Esophagus squamous epithelium (tissue), 5 donors: ENCODE measurements around the gene ZNF184. TPM values are rescaled to one million over a fixed set of nuclear protein-coding genes. Genes with fewer than 3 reads are reported as not detected.

Experiments used
- DNase-seq: peaks from one replicate; lab custom pipeline; 2025; lab: John Stamatoyannopoulos, UW
- H3K27ac ChIP-seq, 4 donors: fragments of 200-600 bp; sonication (generic); one replicate each; pipeline ENCODE4 v1.5.1; 2016 to 2019; ENCODE audit warnings: mild to moderate bottlenecking in 1 of 4
- H3K27me3 ChIP-seq, 4 donors: fragments of 200-600 bp; sonication (generic); 1 replicate in 3 of 4; 2 replicates in 1 of 4; pipeline versions ENCODE4 v1.5.1 to v1.6.0; 2017 to 2021; ENCODE audit warnings: antibody characterized with exemption in 1 of 4
- H3K36me3 ChIP-seq, 3 donors: fragments of 200-600 bp; sonication (generic); one replicate each; pipeline ENCODE4 v1.5.1; 2016 to 2019
- H3K4me1 ChIP-seq, 3 donors: fragments of 200-600 bp; sonication (generic); one replicate each; pipeline ENCODE4 v1.5.1; 2017 to 2019
- H3K4me3 ChIP-seq, 4 donors: fragments of 200-600 bp; sonication (generic); 1 replicate in 3 of 4; 2 replicates in 1 of 4; pipeline ENCODE4 v1.5.1; 2016 to 2019; ENCODE audit warnings: mild to moderate bottlenecking in 2 of 4, moderate library complexity in 1 of 4
- H3K9me3 ChIP-seq, 3 donors: fragments of 200-600 bp; sonication (generic); one replicate each; pipeline ENCODE4 v1.5.1; 2016 to 2019
- CTCF ChIP-seq, 6 experiments: fragments of 450-650 bp in 4 of 6; fragments of 200-600 bp in 2 of 6; sonication (generic) in 2 of 6; IDR thresholded peaks; one replicate each; pipeline ENCODE4 v1.5.1; 2016 to 2019; ENCODE audit warnings: antibody characterized with exemption in 6 of 6, mild to moderate bottlenecking in 4 of 6, moderate library complexity in 4 of 6
- POLR2A ChIP-seq, 4 donors: fragments of 450-650 bp; IDR thresholded peaks; one replicate each; pipeline ENCODE4 v1.6.1; 2017; ENCODE audit warnings: antibody characterized with exemption in 4 of 4, mild to moderate bottlenecking in 4 of 4, moderate library complexity in 3 of 4
- WGBS, 2 donors: methylation state at CpG; one replicate each; pipeline ENCODE4 v1.1.5; 2018; 5-methylcytosine and 5-hydroxymethylcytosine counted together
- intact Hi-C: fragments of 100-400 bp; cut with DNase I; formaldehyde crosslinking; loops from one replicate; pipeline ENCODE4 v1.15.0; 2022
- total RNA-seq, 4 donors: library from RNA; depleted of rRNA; stranded (reverse); fragments of >200 nt; gene quantifications; one replicate each; pipeline ENCODE4 v1.1.0, GENCODE V29; 2016
- donor health status: DM: yes; HTN: yes; CAD: no.

The ZNF184 gene
- total RNA-seq, 4 donors from 2014 or later: 3.9 to 4.9 (median 4.3) TPM

GRCh38 chr6:27514906-27515495 lies 42.1 kb upstream of the ZNF184 start:
- Histone ChIP-seq H3K4me1 (peaks cover 0 to 28% (median 8%) of the 10 kb centered on the region in 3 donors), H3K27ac (no peak overlapping the region), H3K4me3 (peak overlapping the region in 1 of 4 donors; percentile 39), H3K36me3 (no peaks in the 10 kb centered on the region), H3K27me3 (peaks cover 0 to 72% (median 3%) of the 10 kb centered on the region in 4 donors), H3K9me3 (no peaks in the 10 kb centered on the region)
- 29 to 35% methylated on average over 20 to 28 of the region's 28 CpGs for WGBS, 2 donors
- intact Hi-C loops: loop anchor here (10.0 kb wide), 1 partner anchor 240 kb away; no protein-coding TSS in a partner anchor
- TF ChIP-seq CTCF (IDR thresholded peaks at IDR 0.05): no peak
- TF ChIP-seq POLR2A (IDR thresholded peaks at IDR 0.05): no peak
- no peak for DNase-seq

- no peaks in the 10 kb centered on the region for H3K36me3 ChIP-seq
- no peak for TF ChIP-seq CTCF (IDR thresholded peaks at IDR 0.05)
- TF ChIP-seq POLR2A (IDR thresholded peaks at IDR 0.05): no peak
- intact Hi-C loops: loop anchor here (10.0 kb wide), 1 partner anchor 242 kb away; no protein-coding TSS in a partner anchor
- WGBS, 2 donors: 94% methylated on average over 2 of the region's 2 CpGs
- no peak for DNase-seq
- H3K27ac ChIP-seq: no peak overlapping the region
- no peak overlapping the region for H3K4me3 ChIP-seq
- H3K9me3 ChIP-seq: no peaks in the 10 kb centered on the region
- H3K4me1 ChIP-seq: peaks cover 0 to 16% (median 0%) of the 10 kb centered on the region in 3 donors
- peaks cover 0 to 95% (median 3%) of the 10 kb centered on the region in 4 donors for H3K27me3 ChIP-seq
Observed at GRCh38 chr6:27512525-27512924, 39.6 kb upstream of the ZNF184 start.

GRCh38 chr6:27507041-27507956 lies 34.4 kb upstream of the ZNF184 start:
- Histone ChIP-seq H3K9me3 (no peaks in the 10 kb centered on the region), H3K4me3 (no peak overlapping the region), H3K27ac (no peak overlapping the region), H3K27me3 (peaks cover 0 to 55% (median 0%) of the 10 kb centered on the region in 4 donors), H3K4me1 (peaks cover 0 to 19% (median 7%) of the 10 kb centered on the region in 3 donors), H3K36me3 (no peaks in the 10 kb centered on the region)
- intact Hi-C loops: no loop called here
- 74% methylated on average over 9 of the region's 9 CpGs for WGBS, 2 donors
- no peak for TF ChIP-seq POLR2A (IDR thresholded peaks at IDR 0.05)
- TF ChIP-seq CTCF (IDR thresholded peaks at IDR 0.05): no peak
- DNase-seq: no peak

- no peak for DNase-seq
- TF ChIP-seq CTCF (IDR thresholded peaks at IDR 0.05): no peak
- no peak overlapping the region for H3K27ac ChIP-seq
- intact Hi-C loops: no loop called here
- peaks cover 0 to 24% (median 7%) of the 10 kb centered on the region in 3 donors for H3K4me1 ChIP-seq
- no peaks in the 10 kb centered on the region for H3K36me3 ChIP-seq
- 23 to 25% methylated on average over 20 of the region's 20 CpGs for WGBS, 2 donors
- H3K27me3 ChIP-seq: peaks cover 0 to 54% (median 0%) of the 10 kb centered on the region in 4 donors
- no peaks in the 10 kb centered on the region for H3K9me3 ChIP-seq
- H3K4me3 ChIP-seq: no peak overlapping the region
Observed at GRCh38 chr6:27505209-27506027, 32.5 kb upstream of the ZNF184 start.
